HG02610 (cell line): Measurements from ENCODE around the gene ASPM.
A peak's percentile ranks its signal among the peaks of the same experiment; 100 is the strongest.

Source experiments
- ATAC-seq: cut with Tn5 transposase; IDR thresholded peaks from one replicate; pipeline ENCODE4 v1.9.1; 2021; ENCODE audit warnings: mild to moderate bottlenecking, moderate library complexity; ENCODE audit not compliant: unreplicated experiment

ASPM gene

GRCh38 chr1:197146101-197147095 is at the start of gene ASPM:
Gene ASPM, minus strand, starts transcription at chr1:197146669. Its CDS starts 232 bp downstream, at chr1:197146437.
- ATAC-seq, result peak; percentile 98

- ATAC-seq, result no peak
Observed at GRCh38 chr1:197195100-197195499, 48.6 kb upstream of the ASPM start.

- no peak for ATAC-seq
Observed at GRCh38 chr1:197184190-197184589, 37.7 kb upstream of the ASPM start.

GRCh38 chr1:197183195-197183748 is 36.8 kb upstream of the ASPM start:
- ATAC-seq, result no peak

GRCh38 chr1:197182716-197183115 is 36.2 kb upstream of the ASPM start:
- no peak for ATAC-seq

- peak; percentile 47 for ATAC-seq
Observed at GRCh38 chr1:197181982-197182381, 35.5 kb upstream of the ASPM start.

GRCh38 chr1:197180252-197180878 is 33.9 kb upstream of the ASPM start:
- peak; percentile 38 for ATAC-seq

- peak; percentile 82 for ATAC-seq
Observed at GRCh38 chr1:197178998-197179397, 32.5 kb upstream of the ASPM start.

GRCh38 chr1:197174818-197175217 is 28.3 kb upstream of the ASPM start:
- ATAC-seq, result no peak

GRCh38 chr1:197173571-197174507 is 27.4 kb upstream of the ASPM start:
- ATAC-seq, result no peak

GRCh38 chr1:197171531-197171930 is 25.1 kb upstream of the ASPM start:
- no peak for ATAC-seq

GRCh38 chr1:197170538-197170937 is 24.1 kb upstream of the ASPM start:
- ATAC-seq, result no peak

- no peak for ATAC-seq
Observed at GRCh38 chr1:197159461-197159860, 13.0 kb upstream of the ASPM start.

GRCh38 chr1:197156692-197157091 is 10.2 kb upstream of the ASPM start:
- ATAC-seq, result no peak

GRCh38 chr1:197152662-197153061 is 6.2 kb upstream of the ASPM start:
- ATAC-seq, result no peak

- ATAC-seq, result no peak
Observed at GRCh38 chr1:197151185-197151584, 4.7 kb upstream of the ASPM start.

GRCh38 chr1:197150336-197151005 is 4.0 kb upstream of the ASPM start:
- no peak for ATAC-seq

GRCh38 chr1:197149340-197149739 is 2.9 kb upstream of the ASPM start:
- ATAC-seq, result no peak

- peak; percentile 0 for ATAC-seq
Observed at GRCh38 chr1:197145446-197146024, 934 bp downstream of the ASPM start.
